ENCODE results near the gene GFER.

GRCh38 chr16:2026461-2027023 lies 42.5 kb downstream of the GFER start, which contains the start of gene NHERF2:
- TF ChIP-seq CTCF (optimal IDR thresholded peaks at IDR 0.05 in 1 of 3, IDR thresholded peaks at IDR 0.05 in 1 of 3, conservative IDR thresholded peaks at IDR 0.05 in 1 of 3; ENCODE audit: extremely low read depth in 1 of 3, insufficient read depth in 2 of 3, low read length in 3 of 3) (no peak), EZH2 (IDR thresholded peaks at IDR 0.05; ENCODE audit: low read length) (no peak)

Data from keratinocyte (primary cell).